Common myeloid progenitor, CD34-positive (primary cell): ENCODE data around the gene NKX3-2.

Source experiments
- CTCF ChIA-PET: fragments of 350-600 bp; sonication (Branson Sonifier 250); formaldehyde crosslinking; loops from one replicate; lab custom pipeline; 2021; ENCODE audit warnings: antibody characterized with exemption; lab: Charles Lee
- POLR2A ChIA-PET: fragments of 350-600 bp; sonication (Branson Sonifier 250); formaldehyde crosslinking; loops from one replicate; lab custom pipeline; 2021; ENCODE audit warnings: antibody characterized with exemption; lab: Charles Lee
- DNase-seq, 3 donors: peaks; one replicate each; pipeline versions ENCODE4 v3.0.0 to v3.0.0-alpha.2; 2013
- H3K27ac ChIP-seq, 2 experiments: 1 replicate in 1 of 2; 2 replicates in 1 of 2; pipeline ENCODE4 v1.7.0; 2013; ENCODE audit warnings: inconsistent platforms in 2 of 2, low read length in 2 of 2, mild to moderate bottlenecking in 2 of 2, low read depth in 1 of 2, moderate library complexity in 1 of 2; ENCODE audit not compliant: severe bottlenecking in 2 of 2, insufficient read depth in 1 of 2, poor library complexity in 1 of 2
- H3K27me3 ChIP-seq, 5 experiments: replicated peaks in 2 of 5; 1 replicate in 3 of 5; 2 replicates in 2 of 5; pipeline versions ENCODE4 v1.6.1 to v1.7.0; 2013; ENCODE audit warnings: low read length in 4 of 5, mild to moderate bottlenecking in 2 of 5, moderate library complexity in 2 of 5, inconsistent platforms in 1 of 5; ENCODE audit not compliant: insufficient read depth in 5 of 5, control insufficient read depth in 4 of 5
- H3K36me3 ChIP-seq, 4 experiments: 1 replicate in 2 of 4; 2 replicates in 2 of 4; pipeline versions ENCODE4 v1.6.1 to v1.7.0; 2013; ENCODE audit warnings: low read length in 3 of 4, control low read depth in 1 of 4, mild to moderate bottlenecking in 1 of 4; ENCODE audit not compliant: control insufficient read depth in 4 of 4, insufficient read depth in 4 of 4
- H3K4me1 ChIP-seq, 4 experiments: 1 replicate in 3 of 4; 2 replicates in 1 of 4; pipeline versions ENCODE4 v1.6.1 to v1.7.1; 2013; ENCODE audit warnings: low read length in 3 of 4, mild to moderate bottlenecking in 3 of 4, control low read depth in 1 of 4, inconsistent platforms in 1 of 4, moderate library complexity in 1 of 4; ENCODE audit not compliant: control insufficient read depth in 4 of 4, insufficient read depth in 4 of 4; ENCODE audit errors: control extremely low read depth in 1 of 4
- H3K4me3 ChIP-seq, 7 experiments: 1 replicate in 4 of 7; 2 replicates in 3 of 7; pipeline versions ENCODE4 v1.5.1 to v1.7.0; 2013; ENCODE audit warnings: mild to moderate bottlenecking in 7 of 7, low read length in 6 of 7, moderate library complexity in 6 of 7, inconsistent platforms in 2 of 7, low read depth in 2 of 7, control low read depth in 1 of 7; ENCODE audit not compliant: insufficient read depth in 4 of 7, control insufficient read depth in 1 of 7; ENCODE audit errors: extremely low read depth in 1 of 7
- H3K9me3 ChIP-seq, 5 experiments: 1 replicate in 4 of 5; 2 replicates in 1 of 5; pipeline versions ENCODE4 v1.6.1 to v1.7.1; 2013; ENCODE audit warnings: low read length in 4 of 5, mild to moderate bottlenecking in 2 of 5, inconsistent platforms in 1 of 5, low read depth in 1 of 5, moderate library complexity in 1 of 5; ENCODE audit not compliant: control insufficient read depth in 4 of 5, insufficient read depth in 2 of 5; ENCODE audit errors: control extremely low read depth in 1 of 5
- WGBS: methylation state at CpG from one replicate; pipeline ENCODE4 v1.1.5; 2013; ENCODE audit not compliant: insufficient coverage; 5-methylcytosine and 5-hydroxymethylcytosine counted together

Gene NKX3-2

GRCh38 chr4:13555325-13555724 lies 11.0 kb upstream of the NKX3-2 start:
- Histone ChIP-seq H3K36me3 (no peaks in the 10 kb centered on the region), H3K4me1 (peaks cover 0 to 4% (median 2%) of the 10 kb centered on the region in 4 experiments), H3K4me3 (no peak overlapping the region), H3K27ac (no peak overlapping the region), H3K27me3 (peaks cover 0 to 35% (median 4%) of the 10 kb centered on the region in 5 experiments), H3K9me3 (peaks cover 0 to 10% (median 0%) of the 10 kb centered on the region in 5 experiments)
- DNase-seq, result no peak
- WGBS, result no CpG with 5 or more reads among the region's 2 CpGs
- ChIA-PET CTCF (no interaction called here), POLR2A (no interaction called here)

- H3K36me3 ChIP-seq, result no peaks in the 10 kb centered on the region
- H3K4me1 ChIP-seq, result peaks cover 0 to 5% (median 3%) of the 10 kb centered on the region in 4 experiments
- H3K4me3 ChIP-seq, result no peak overlapping the region
- WGBS, result 100% methylated on average over 1 of the region's 1 CpG
- ChIA-PET CTCF (interaction anchor here (1.0 to 1.4 kb wide), 4 partner anchors 38 to 708 kb away, joined by 3 to 4 read pairs (median 4); no protein-coding TSS in a partner anchor), POLR2A (no interaction called here)
- H3K9me3 ChIP-seq, result peaks cover 0 to 13% (median 0%) of the 10 kb centered on the region in 5 experiments
- no peak for DNase-seq
- no peak overlapping the region for H3K27ac ChIP-seq
- H3K27me3 ChIP-seq, result peaks cover 12 to 57% (median 14%) of the 10 kb centered on the region in 5 experiments
These were observed 8.8 kb upstream of the NKX3-2 start for GRCh38 chr4:13553081-13553480.

GRCh38 chr4:13548984-13549546 lies 4.8 kb upstream of the NKX3-2 start:
- H3K27ac ChIP-seq, result no peak overlapping the region
- POLR2A ChIA-PET, result no interaction called here
- H3K4me3 ChIP-seq, result peak overlapping the region in 4 of 7 experiments; percentile 15 to 55 (median 43)
- H3K4me1 ChIP-seq, result peaks cover 0 to 31% (median 24%) of the 10 kb centered on the region in 4 experiments
- WGBS, result 0% methylated on average over 12 of the region's 21 CpGs
- CTCF ChIA-PET, result interaction anchor here (0.9 to 1.9 kb wide), 6 partner anchors 13 to 820 kb away, joined by 3 to 7 read pairs (median 4); no protein-coding TSS in a partner anchor
- H3K9me3 ChIP-seq, result peaks cover 0 to 13% (median 0%) of the 10 kb centered on the region in 5 experiments
- no peaks in the 10 kb centered on the region for H3K36me3 ChIP-seq
- peaks cover 27 to 94% (median 33%) of the 10 kb centered on the region in 5 experiments for H3K27me3 ChIP-seq
- DNase-seq, result peak; percentile 81 to 92 (median 87)

DNA sequence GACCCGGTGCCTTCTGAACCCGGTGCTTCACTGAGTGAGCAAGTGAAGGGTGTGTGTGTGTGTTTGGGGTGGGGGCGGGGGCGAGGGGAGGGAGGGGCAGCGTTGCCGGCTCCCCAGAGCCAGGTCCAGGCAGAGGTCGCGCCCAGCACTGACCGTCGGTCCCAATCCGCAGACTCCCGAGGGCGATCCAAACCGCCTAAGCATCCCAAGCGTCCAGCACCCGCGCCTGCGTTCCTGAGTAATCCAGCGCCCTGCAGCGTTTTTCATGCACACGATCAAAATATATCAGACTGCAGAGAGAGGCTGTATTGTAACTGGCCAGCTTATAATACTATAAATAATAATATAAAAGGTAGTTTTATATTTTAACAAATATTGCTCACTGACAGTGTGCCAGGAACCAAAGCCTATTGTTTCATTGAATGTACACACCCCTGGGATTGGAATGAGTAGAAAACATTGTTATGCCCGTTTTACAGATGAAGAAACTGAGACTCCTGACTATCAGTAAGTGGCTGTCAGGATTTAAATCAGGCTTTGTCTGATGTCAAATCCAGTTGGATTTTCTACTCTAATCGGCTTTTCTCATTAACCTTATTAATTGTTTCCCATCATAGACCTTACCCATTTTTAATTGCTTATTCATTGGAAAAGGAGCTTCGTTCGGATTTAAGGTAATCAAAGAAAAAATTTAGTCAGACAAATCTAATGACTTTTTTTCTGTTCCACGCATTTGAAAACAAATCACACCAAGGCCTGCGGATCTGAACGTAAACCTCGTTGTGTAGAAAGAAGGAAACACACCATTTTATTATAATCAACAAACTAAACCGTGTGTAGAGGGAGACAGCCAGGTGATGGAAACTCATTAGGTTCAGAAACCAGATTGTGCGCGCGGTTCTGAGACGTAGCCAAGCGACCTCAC lies 4.0 kb upstream of the NKX3-2 start:
- peaks cover 27 to 96% (median 40%) of the 10 kb centered on the region in 5 experiments for H3K27me3 ChIP-seq
- H3K9me3 ChIP-seq, result peaks cover 0 to 13% (median 0%) of the 10 kb centered on the region in 5 experiments
- DNase-seq, result no peak
- H3K36me3 ChIP-seq, result no peaks in the 10 kb centered on the region
- H3K27ac ChIP-seq, result no peak overlapping the region
- peak overlapping the region in 4 of 7 experiments; percentile 54 to 66 (median 60) for H3K4me3 ChIP-seq
- ChIA-PET POLR2A (no interaction called here), CTCF (interaction anchor here (0.7 to 1.6 kb wide), 10 partner anchors 16 to 821 kb away, joined by 3 to 7 read pairs (median 3); no protein-coding TSS in a partner anchor)
- 5% methylated on average over 14 of the region's 35 CpGs for WGBS
- peaks cover 0 to 38% (median 29%) of the 10 kb centered on the region in 4 experiments for H3K4me1 ChIP-seq

- peak overlapping the region; percentile 8 to 66 (median 54) for H3K4me3 ChIP-seq
- WGBS, result under 1% methylated on average over 53 of the region's 56 CpGs
- peaks cover 0 to 40% (median 30%) of the 10 kb centered on the region in 4 experiments for H3K4me1 ChIP-seq
- ChIA-PET CTCF (interaction anchor here (0.8 to 1.6 kb wide), 6 partner anchors 25 to 821 kb away, joined by 3 to 5 read pairs (median 3); no protein-coding TSS in a partner anchor), POLR2A (no interaction called here)
- no peaks in the 10 kb centered on the region for H3K36me3 ChIP-seq
- H3K9me3 ChIP-seq, result peaks cover 0 to 13% (median 0%) of the 10 kb centered on the region in 5 experiments
- no peak overlapping the region for H3K27ac ChIP-seq
- peaks cover 27 to 96% (median 46%) of the 10 kb centered on the region in 5 experiments for H3K27me3 ChIP-seq
- DNase-seq, result peak in 2 of 3 donors; percentile 54 to 60
These were observed 3.3 kb upstream of the NKX3-2 start for GRCh38 chr4:13547485-13548041.

DNA sequence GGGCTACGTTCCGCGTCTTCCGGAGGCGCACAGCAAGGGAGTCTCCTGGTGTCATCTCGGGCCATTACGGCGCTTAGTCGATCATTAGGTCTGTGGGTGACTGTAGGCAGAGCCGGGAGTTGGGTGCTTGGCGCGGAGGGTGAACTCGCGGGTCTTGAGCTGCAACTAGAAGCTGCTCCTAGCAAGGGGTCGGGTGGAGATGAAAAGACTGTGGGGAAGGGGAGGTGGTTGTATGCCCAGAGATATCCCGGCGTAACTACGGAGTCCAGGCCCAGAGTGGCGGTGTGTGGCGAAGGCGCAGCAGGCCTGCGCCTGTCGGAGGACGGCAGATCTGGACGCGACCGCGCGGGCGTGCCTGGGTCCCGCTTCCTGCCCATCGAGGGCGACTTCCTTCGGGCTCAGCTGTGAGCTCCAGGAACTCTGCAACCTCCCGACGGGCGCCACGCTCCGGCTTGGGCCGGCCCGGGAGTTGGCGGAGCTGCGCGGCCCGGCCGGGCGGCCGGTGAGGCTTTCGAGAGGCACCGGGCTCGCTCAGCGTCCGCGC lies 2.7 kb upstream of the NKX3-2 start:
- peak in 1 of 3 donors; percentile 37 for DNase-seq
- POLR2A ChIA-PET, result no interaction called here
- Histone ChIP-seq H3K27ac (no peak overlapping the region), H3K4me1 (peaks cover 0 to 45% (median 36%) of the 10 kb centered on the region in 4 experiments), H3K27me3 (peaks cover 27 to 97% (median 48%) of the 10 kb centered on the region in 5 experiments), H3K4me3 (peak overlapping the region; percentile 8 to 66 (median 54)), H3K36me3 (no peaks in the 10 kb centered on the region), H3K9me3 (peaks cover 0 to 10% (median 0%) of the 10 kb centered on the region in 5 experiments)
- CTCF ChIA-PET, result interaction anchor here (0.8 to 1.6 kb wide), 3 partner anchors 25 to 694 kb away, joined by 3 to 5 read pairs (median 3); no protein-coding TSS in a partner anchor
- WGBS, result 4% methylated on average over 43 of the region's 54 CpGs
